ENCODE results near the gene NCKAP5. TPM values are rescaled to one million over a fixed set of nuclear protein-coding genes. Genes with fewer than 3 reads are reported as not detected.

The NCKAP5 gene
- total RNA-seq, 2 donors from 2014 or later: 0.78 to 2.6 TPM

GRCh38 chr2:133012847-133013734, 555.2 kb downstream of the NCKAP5 start:
- Histone ChIP-seq H3K36me3 (replicated peaks in 1 of 2; ENCODE audit: insufficient read depth in 1 of 2, low read depth in 2 of 2) (no peaks in the 10 kb centered on the region), H3K27me3 (no peaks in the 10 kb centered on the region), H3K4me1 (no peaks in the 10 kb centered on the region), H3K4me3 (no peak overlapping the region), H3K27ac (no peak overlapping the region), H3K9me3 (no peaks in the 10 kb centered on the region)
- intact Hi-C loops (cut with DNase I): no loop called here
- ATAC-seq: no peak
- TF ChIP-seq POLR2A (IDR thresholded peaks at IDR 0.05): no peak
- TF ChIP-seq CTCF (IDR thresholded peaks at IDR 0.05): no peak
- WGBS, 2 donors: 52 to 58% methylated on average over 6 of the region's 6 CpGs
- DNase-seq: no peak

- intact Hi-C loops (cut with DNase I): no loop called here
- peaks cover 0 to 4% (median 0%) of the 10 kb centered on the region in 3 donors for H3K9me3 ChIP-seq
- ATAC-seq (no peak), DNase-seq (no peak)
- H3K4me3 ChIP-seq: no peak overlapping the region
- H3K27ac ChIP-seq: no peak overlapping the region
- H3K27me3 ChIP-seq: no peaks in the 10 kb centered on the region
- WGBS, 2 donors: 84 to 91% methylated on average over 5 of the region's 5 CpGs
- H3K4me1 ChIP-seq: no peaks in the 10 kb centered on the region
- H3K36me3 ChIP-seq (replicated peaks in 1 of 2; ENCODE audit: insufficient read depth in 1 of 2, low read depth in 2 of 2): no peaks in the 10 kb centered on the region
- TF ChIP-seq CTCF (IDR thresholded peaks at IDR 0.05) (no peak), POLR2A (IDR thresholded peaks at IDR 0.05) (no peak)
Observed at GRCh38 chr2:133004623-133005022, 563.6 kb downstream of the NCKAP5 start.

- Histone ChIP-seq H3K27ac (no peak overlapping the region), H3K27me3 (no peaks in the 10 kb centered on the region), H3K4me1 (no peaks in the 10 kb centered on the region), H3K9me3 (peaks cover 0 to 4% (median 0%) of the 10 kb centered on the region in 3 donors), H3K36me3 (replicated peaks in 1 of 2; ENCODE audit: insufficient read depth in 1 of 2, low read depth in 2 of 2) (no peaks in the 10 kb centered on the region), H3K4me3 (no peak overlapping the region)
- 79 to 84% methylated on average over 2 of the region's 2 CpGs for WGBS, 2 donors
- no peak for ATAC-seq
- intact Hi-C loops (cut with DNase I): no loop called here
- DNase-seq: no peak
- TF ChIP-seq CTCF (IDR thresholded peaks at IDR 0.05): no peak
- no peak for TF ChIP-seq POLR2A (IDR thresholded peaks at IDR 0.05)
Observed at GRCh38 chr2:132999421-132999820, 568.8 kb downstream of the NCKAP5 start.

- no peaks in the 10 kb centered on the region for H3K27me3 ChIP-seq
- H3K36me3 ChIP-seq (replicated peaks in 1 of 2; ENCODE audit: insufficient read depth in 1 of 2, low read depth in 2 of 2): no peaks in the 10 kb centered on the region
- H3K4me1 ChIP-seq: no peaks in the 10 kb centered on the region
- H3K4me3 ChIP-seq: no peak overlapping the region
- no peak for TF ChIP-seq POLR2A (IDR thresholded peaks at IDR 0.05)
- TF ChIP-seq CTCF (IDR thresholded peaks at IDR 0.05): no peak
- intact Hi-C loops (cut with DNase I): no loop called here
- H3K9me3 ChIP-seq: no peaks in the 10 kb centered on the region
- DNase-seq (no peak), ATAC-seq (no peak)
- no peak overlapping the region for H3K27ac ChIP-seq
Observed at GRCh38 chr2:132998221-132998620, 570.0 kb downstream of the NCKAP5 start.
